DOHH2 (cell line): Measurements from ENCODE around the gene DGKD.

Experiments
- CTCF ChIP-seq: fragments of 200-600 bp; sonication (generic); IDR thresholded peaks from one replicate; pipeline ENCODE4 v1.5.1; 2014; ENCODE audit warnings: antibody characterized with exemption, mild to moderate bottlenecking, low read depth, low read length; ENCODE audit not compliant: poor library complexity, severe bottlenecking
- EZH2phosphoT487 ChIP-seq: fragments of 200-600 bp; sonication (generic); IDR thresholded peaks from 2 replicates; pipeline ENCODE4 v1.6.1; 2017; ENCODE audit warnings: borderline replicate concordance, mild to moderate bottlenecking, antibody characterized with exemption, low read length, moderate library complexity, mixed read lengths

DNA sequence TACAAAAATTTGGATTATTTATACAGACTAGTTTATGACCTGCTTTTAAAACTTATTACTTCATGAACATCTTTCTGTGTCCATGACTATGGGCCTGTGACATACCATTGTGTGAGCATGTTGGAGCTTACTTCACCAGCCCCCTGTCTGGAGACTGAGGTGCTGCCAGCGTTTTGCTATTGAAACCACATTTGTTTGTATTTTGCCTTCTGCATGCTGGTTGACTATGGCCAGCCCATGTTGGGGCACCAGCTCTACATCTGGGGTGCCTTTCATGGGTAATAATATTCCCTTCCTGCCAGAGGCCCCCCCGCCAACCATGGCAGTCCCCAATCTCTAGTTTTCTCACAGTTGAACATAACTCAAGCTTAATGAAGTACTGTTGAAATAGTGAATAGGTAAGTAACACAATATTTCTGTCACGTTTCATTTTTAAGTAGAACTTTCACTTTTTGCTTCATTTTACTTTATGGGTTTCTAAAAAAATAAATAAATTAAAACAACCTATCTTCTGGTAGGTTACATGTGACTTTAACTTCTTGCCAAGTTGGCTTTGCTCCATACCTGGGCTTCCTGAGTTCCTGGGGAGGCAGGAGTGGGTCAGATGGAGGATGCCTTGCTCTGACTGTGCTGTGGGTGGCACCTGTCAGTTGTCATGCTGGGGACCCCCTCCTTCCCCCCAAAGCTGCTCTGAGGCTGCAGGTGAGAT, 63.9 kb downstream of the DGKD start:
- no peak for TF ChIP-seq EZH2phosphoT487
- TF ChIP-seq CTCF = no peak
